Liver (tissue), 9 donors: ENCODE results near the gene MARCHF3. TPM values are rescaled to one million over a fixed set of nuclear protein-coding genes. Genes with fewer than 3 reads are reported as not detected.

Source experiments
- DNase-seq: peaks from one replicate; pipeline ENCODE4 v3.0.0-alpha.2; 2017; ENCODE audit warnings: low spot score
- H3K27ac ChIP-seq, 2 donors: one replicate each; pipeline ENCODE4 v1.7.0; 2013; ENCODE audit warnings: inconsistent platforms in 2 of 2, low read length in 2 of 2, control low read depth in 1 of 2, low read depth in 1 of 2, mild to moderate bottlenecking in 1 of 2
- H3K27me3 ChIP-seq, 4 donors: one replicate each; pipeline versions ENCODE4 v1.6.1 to v1.7.0; 2013; ENCODE audit warnings: low read length in 3 of 4, inconsistent platforms in 1 of 4, mild to moderate bottlenecking in 1 of 4, moderate library complexity in 1 of 4; ENCODE audit not compliant: control insufficient read depth in 4 of 4, insufficient read depth in 4 of 4
- H3K36me3 ChIP-seq, 4 donors: one replicate each; pipeline versions ENCODE4 v1.6.1 to v1.7.0; 2013; ENCODE audit warnings: low read length in 3 of 4, mild to moderate bottlenecking in 3 of 4, low read depth in 1 of 4, moderate library complexity in 1 of 4; ENCODE audit not compliant: control insufficient read depth in 4 of 4, insufficient read depth in 3 of 4
- H3K4me1 ChIP-seq, 4 donors: one replicate each; pipeline versions ENCODE4 v1.6.1 to v1.7.0; 2013; ENCODE audit warnings: low read length in 3 of 4, mild to moderate bottlenecking in 3 of 4, moderate library complexity in 1 of 4; ENCODE audit not compliant: control insufficient read depth in 4 of 4, insufficient read depth in 4 of 4
- H3K4me3 ChIP-seq, 3 donors: one replicate each; pipeline versions ENCODE4 v1.6.1 to v1.7.0; 2013; ENCODE audit warnings: low read length in 3 of 3, control low read depth in 1 of 3, low read depth in 1 of 3, mild to moderate bottlenecking in 1 of 3
- H3K9ac ChIP-seq, 2 donors: one replicate each; pipeline ENCODE4 v1.7.0; 2013; ENCODE audit warnings: low read length in 2 of 2, mild to moderate bottlenecking in 2 of 2, moderate library complexity in 2 of 2, control low read depth in 1 of 2, low read depth in 1 of 2
- H3K9me3 ChIP-seq, 4 donors: one replicate each; pipeline versions ENCODE4 v1.6.1 to v1.7.0; 2013; ENCODE audit warnings: low read length in 3 of 4; ENCODE audit not compliant: control insufficient read depth in 4 of 4
- EGR1 ChIP-seq, 2 donors: IDR thresholded peaks; 2 replicates each; pipeline ENCODE4 v1.6.1; 2016 to 2018; ENCODE audit warnings: antibody characterized with exemption in 2 of 2, low read depth in 2 of 2
- FOXA1 ChIP-seq: IDR thresholded peaks from 2 replicates; pipeline ENCODE4 v1.6.1; 2016; ENCODE audit warnings: antibody characterized with exemption
- FOXA2 ChIP-seq: IDR thresholded peaks from 2 replicates; pipeline ENCODE4 v1.6.1; 2016; ENCODE audit warnings: antibody characterized with exemption
- GABPA ChIP-seq, 2 donors: IDR thresholded peaks in 1 of 2; conservative IDR thresholded peaks in 1 of 2; 2 replicates each; pipeline ENCODE4 v1.6.1; 2016; ENCODE audit warnings: antibody characterized with exemption in 2 of 2, mild to moderate bottlenecking in 1 of 2, moderate library complexity in 1 of 2
- HNF4A ChIP-seq, 2 donors: conservative IDR thresholded peaks; 2 replicates each; pipeline ENCODE4 v1.6.1; 2016; ENCODE audit warnings: antibody characterized with exemption in 2 of 2, mild to moderate bottlenecking in 2 of 2
- HNF4G ChIP-seq: IDR thresholded peaks from 2 replicates; pipeline ENCODE4 v1.6.1; 2016; ENCODE audit warnings: antibody characterized with exemption
- JUND ChIP-seq, 2 donors: IDR thresholded peaks; 2 replicates each; pipeline ENCODE4 v1.6.1; 2016; ENCODE audit warnings: antibody characterized with exemption in 2 of 2
- NR2F2 ChIP-seq: IDR thresholded peaks from 2 replicates; pipeline ENCODE4 v1.6.1; 2016; ENCODE audit warnings: antibody characterized with exemption
- RAD21 ChIP-seq, 2 donors: IDR thresholded peaks; 2 replicates each; pipeline ENCODE4 v1.6.1; 2016; ENCODE audit warnings: antibody characterized with exemption in 2 of 2, mild to moderate bottlenecking in 2 of 2
- REST ChIP-seq: IDR thresholded peaks from 2 replicates; pipeline ENCODE4 v1.6.1; 2016; ENCODE audit warnings: antibody characterized with exemption, mild to moderate bottlenecking
- RXRA ChIP-seq, 2 donors: IDR thresholded peaks; 2 replicates each; pipeline ENCODE4 v1.6.1; 2017 to 2018; ENCODE audit warnings: antibody characterized with exemption in 2 of 2, mild to moderate bottlenecking in 1 of 2
- SP1 ChIP-seq: IDR thresholded peaks from 2 replicates; pipeline ENCODE4 v1.6.1; 2018; ENCODE audit warnings: antibody characterized with exemption, mild to moderate bottlenecking
- TAF1 ChIP-seq: conservative IDR thresholded peaks from 2 replicates; pipeline ENCODE4 v1.6.1; 2016; ENCODE audit warnings: antibody characterized with exemption, mild to moderate bottlenecking
- YY1 ChIP-seq: IDR thresholded peaks from 2 replicates; pipeline ENCODE4 v1.6.1; 2016; ENCODE audit warnings: antibody characterized with exemption, mild to moderate bottlenecking
- ZBTB33 ChIP-seq: IDR thresholded peaks from 2 replicates; pipeline ENCODE4 v1.6.1; 2016; ENCODE audit warnings: antibody characterized with exemption
- WGBS: extraction: QIAGEN DNeasy Blood & Tissue Kit; methylation state at CpG from one replicate; pipeline ENCODE4 v1.1.7; 2013; 5-methylcytosine and 5-hydroxymethylcytosine counted together
- polyA plus RNA-seq, 2 donors: library from polyadenylated mRNA; stranded (reverse) in 1 of 2; unstranded in 1 of 2; fragments of 200-250 nt in 1 of 2; fragments of >200 nt in 1 of 2; fragmentation: Nextera tagmentation in 1 of 2; extraction: Ambion mirVana in 1 of 2; gene quantifications; one replicate each; pipeline versions ENCODE4 v1.2.1 to v1.2.3, GENCODE V29; 2013 to 2015
- total RNA-seq, 2 donors: library from RNA; depleted of rRNA; stranded (reverse); fragments of >200 nt; gene quantifications; one replicate each; pipeline ENCODE4 v1.2.3, GENCODE V29; 2014
- TF ChIP-seq, protein P1 (sequence below): IDR thresholded peaks from 2 replicates; pipeline ENCODE4 v1.6.1; 2016; ENCODE audit warnings: antibody characterized with exemption
- TF ChIP-seq, protein P2 (sequence below): IDR thresholded peaks from 2 replicates; pipeline ENCODE4 v1.6.1; 2016; ENCODE audit warnings: antibody characterized with exemption
- TF ChIP-seq, protein P3 (sequence below): fragments of 150-350 bp; IDR thresholded peaks from 2 replicates; pipeline ENCODE4 v1.5.1; 2017; ENCODE audit warnings: improper control_type of control experiment, low read depth, low read length; ENCODE audit not compliant: missing input control
- donor health status: healthy.
- donor health status: healthy.
- donor health status: healthy.
- donor health status: healthy.
- donor health status: healthy.

The MARCHF3 gene
- total and polyA plus RNA-seq, 4 donors, result 0.93 to 51.0 (median 1.4) TPM

- no peak for TF ChIP-seq YY1
- TF ChIP-seq HNF4A (conservative IDR thresholded peaks at IDR 0.05), result no peak
- no peak for TF ChIP-seq GABPA (IDR thresholded peaks at IDR 0.05 in 1 of 2, conservative IDR thresholded peaks at IDR 0.05 in 1 of 2)
Observed at GRCh38 chr5:127060470-127060985, 30.2 kb upstream of the MARCHF3 start (continued).

GRCh38 chr5:127056896-127057295 is 26.5 kb upstream of the MARCHF3 start:
- 82% methylated on average over 2 of the region's 2 CpGs for WGBS
- H3K27ac ChIP-seq, result no peak overlapping the region

More at GRCh38 chr5:127056896-127057295, 26.5 kb upstream of the MARCHF3 start:
- Histone ChIP-seq H3K9ac (no peak overlapping the region), H3K4me3 (no peak overlapping the region), H3K36me3 (peaks cover 0 to 3% (median under 1%) of the 10 kb centered on the region in 4 donors), H3K4me1 (no peaks in the 10 kb centered on the region), H3K27me3 (no peaks in the 10 kb centered on the region), H3K9me3 (no peaks in the 10 kb centered on the region)
- TF ChIP-seq JUND (IDR thresholded peaks at IDR 0.05) (no peak), NR2F2 (no peak), ZBTB33 (no peak), RAD21 (IDR thresholded peaks at IDR 0.05) (no peak), FOXA2 (no peak), YY1 (no peak), TAF1 (no peak), EGR1 (IDR thresholded peaks at IDR 0.05; ENCODE audit: low read depth in 2 of 2) (no peak), HNF4G (no peak), SP1 (no peak), HNF4A (conservative IDR thresholded peaks at IDR 0.05) (no peak), GABPA (IDR thresholded peaks at IDR 0.05 in 1 of 2, conservative IDR thresholded peaks at IDR 0.05 in 1 of 2) (no peak), RXRA (IDR thresholded peaks at IDR 0.05) (no peak), FOXA1 (no peak), REST (no peak)
- TF ChIP-seq, protein P1, sequence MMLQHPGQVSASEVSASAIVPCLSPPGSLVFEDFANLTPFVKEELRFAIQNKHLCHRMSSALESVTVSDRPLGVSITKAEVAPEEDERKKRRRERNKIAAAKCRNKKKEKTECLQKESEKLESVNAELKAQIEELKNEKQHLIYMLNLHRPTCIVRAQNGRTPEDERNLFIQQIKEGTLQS, result no peak
- TF ChIP-seq, protein P2, sequence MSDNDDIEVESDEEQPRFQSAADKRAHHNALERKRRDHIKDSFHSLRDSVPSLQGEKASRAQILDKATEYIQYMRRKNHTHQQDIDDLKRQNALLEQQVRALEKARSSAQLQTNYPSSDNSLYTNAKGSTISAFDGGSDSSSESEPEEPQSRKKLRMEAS, result no peak
- TF ChIP-seq, protein P3, sequence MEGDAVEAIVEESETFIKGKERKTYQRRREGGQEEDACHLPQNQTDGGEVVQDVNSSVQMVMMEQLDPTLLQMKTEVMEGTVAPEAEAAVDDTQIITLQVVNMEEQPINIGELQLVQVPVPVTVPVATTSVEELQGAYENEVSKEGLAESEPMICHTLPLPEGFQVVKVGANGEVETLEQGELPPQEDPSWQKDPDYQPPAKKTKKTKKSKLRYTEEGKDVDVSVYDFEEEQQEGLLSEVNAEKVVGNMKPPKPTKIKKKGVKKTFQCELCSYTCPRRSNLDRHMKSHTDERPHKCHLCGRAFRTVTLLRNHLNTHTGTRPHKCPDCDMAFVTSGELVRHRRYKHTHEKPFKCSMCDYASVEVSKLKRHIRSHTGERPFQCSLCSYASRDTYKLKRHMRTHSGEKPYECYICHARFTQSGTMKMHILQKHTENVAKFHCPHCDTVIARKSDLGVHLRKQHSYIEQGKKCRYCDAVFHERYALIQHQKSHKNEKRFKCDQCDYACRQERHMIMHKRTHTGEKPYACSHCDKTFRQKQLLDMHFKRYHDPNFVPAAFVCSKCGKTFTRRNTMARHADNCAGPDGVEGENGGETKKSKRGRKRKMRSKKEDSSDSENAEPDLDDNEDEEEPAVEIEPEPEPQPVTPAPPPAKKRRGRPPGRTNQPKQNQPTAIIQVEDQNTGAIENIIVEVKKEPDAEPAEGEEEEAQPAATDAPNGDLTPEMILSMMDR, result no peak
- DNase-seq, result no peak
